Left ventricle myocardium superior (tissue), 1 donor: ENCODE results near the gene ZNF609. TPM values are rescaled to one million over a fixed set of nuclear protein-coding genes. Genes with fewer than 3 reads are reported as not detected.
A peak's percentile ranks its signal among the peaks of the same experiment; 100 is the strongest.
"Not testable (repeated sequence)": the region's sequence is repeated elsewhere in the genome, so short reads cannot be mapped to it uniquely, and the experiment has no call there.

ENCODE experiments used
- ATAC-seq: fragments of 200-7000 bp; cut with Tn5 transposase; one replicate; pipeline ENCODE4 v1.9.1; 2020; ENCODE audit warnings: mild to moderate bottlenecking, moderate library complexity
- DNase-seq: peaks from one replicate; pipeline ENCODE4 v3.0.0-alpha.2; 2020
- intact Hi-C: fragments of 100-400 bp; cut with micrococcal nuclease; formaldehyde crosslinking; loops from one replicate; pipeline ENCODE4 v1.11.0; 2022
- total RNA-seq: library from RNA; stranded (reverse); fragmentation: NEBNext Ultra II Directional; extraction: Animal tissue kit (Norgen Biotek cat#: 25700); gene quantifications from one replicate; pipeline ENCODE4 v1.2.1, GENCODE V29; 2021
- donor health status: DM: no; HTN: yes; CAD: no; lungs with severe emphysema.

The ZNF609 gene
- total RNA-seq, 1 donor from 2014 or later, result 17.7 TPM

GRCh38 chr15:64634576-64635498 is 174.5 kb downstream of the ZNF609 start:
- intact Hi-C loops, result no loop called here
- ATAC-seq, result peak; percentile 23

GRCh38 chr15:64635499-64636495 is 175.4 kb downstream of the ZNF609 start:
- no peak for DNase-seq
- intact Hi-C loops, result no loop called here
- ATAC-seq, result peak; percentile 93

More at GRCh38 chr15:64634576-64635498, 174.5 kb downstream of the ZNF609 start:
- DNase-seq, result no peak

GRCh38 chr15:64636556-64636955 is 176.2 kb downstream of the ZNF609 start:
- DNase-seq, result no peak
- intact Hi-C loops, result no loop called here
- ATAC-seq, result peak; percentile 27

- intact Hi-C loops, result no loop called here
- DNase-seq, result no peak
- no peak for ATAC-seq
Measured at GRCh38 chr15:64637412-64637811, 177.0 kb downstream of the ZNF609 start.

- ATAC-seq, intact Hi-C loops, DNase-seq: not testable (repeated sequence)
Measured at GRCh38 chr15:64639744-64640143, 179.4 kb downstream of the ZNF609 start.

- intact Hi-C loops, result no loop called here
- DNase-seq (no peak), ATAC-seq (no peak)
Measured at GRCh38 chr15:64640146-64640871, 179.9 kb downstream of the ZNF609 start.

GRCh38 chr15:64642875-64643274 is 182.5 kb downstream of the ZNF609 start:
- intact Hi-C loops, result no loop called here
- no peak for DNase-seq
- no peak for ATAC-seq

GRCh38 chr15:64643685-64644084 is 183.3 kb downstream of the ZNF609 start:
- ATAC-seq (no peak), DNase-seq (no peak)
- intact Hi-C loops, result no loop called here

- ATAC-seq, intact Hi-C loops, DNase-seq: not testable (repeated sequence)
Measured at GRCh38 chr15:64644811-64645210, 184.4 kb downstream of the ZNF609 start.

GRCh38 chr15:64645995-64646394 is 185.6 kb downstream of the ZNF609 start:
- intact Hi-C loops, result no loop called here
- ATAC-seq, result no peak
- DNase-seq, result no peak

- intact Hi-C loops, result no loop called here
- ATAC-seq (no peak), DNase-seq (no peak)
Measured at GRCh38 chr15:64647367-64647766, 187.0 kb downstream of the ZNF609 start.

GRCh38 chr15:64650552-64650951 is 190.2 kb downstream of the ZNF609 start:
- intact Hi-C loops, result no loop called here
- no peak for DNase-seq
- no peak for ATAC-seq

- intact Hi-C loops, result no loop called here
- ATAC-seq, result no peak
- DNase-seq, result no peak
Measured at GRCh38 chr15:64651601-64652191, 191.3 kb downstream of the ZNF609 start.

- ATAC-seq (no peak), DNase-seq (no peak)
- intact Hi-C loops, result no loop called here
Measured at GRCh38 chr15:64653757-64654156, 193.4 kb downstream of the ZNF609 start.

- no peak for DNase-seq
- ATAC-seq, result no peak
- intact Hi-C loops, result no loop called here
Measured at GRCh38 chr15:64656508-64656907, 196.1 kb downstream of the ZNF609 start.

GRCh38 chr15:64665179-64665578 is 204.8 kb downstream of the ZNF609 start:
- ATAC-seq (no peak), DNase-seq (no peak)
- intact Hi-C loops, result no loop called here

- no peak for DNase-seq
- no peak for ATAC-seq
- intact Hi-C loops, result no loop called here
Measured at GRCh38 chr15:64667736-64668161, 207.4 kb downstream of the ZNF609 start.

GRCh38 chr15:64673866-64674265 is 213.5 kb downstream of the ZNF609 start:
- no peak for DNase-seq
- ATAC-seq, result no peak
- intact Hi-C loops, result no loop called here
